ENCODE data around the gene SLC38A3. TPM values are rescaled to one million over a fixed set of nuclear protein-coding genes. Genes with fewer than 3 reads are reported as not detected.

SLC38A3 gene
- total RNA-seq, 1 donor from 2014 or later, result 43.5 TPM

GRCh38 chr3:50189274-50189673 is 15.8 kb upstream of the SLC38A3 start:
- peaks cover under 1% of the 10 kb centered on the region for H3K36me3 Mint-ChIP-seq (ENCODE audit: insufficient read depth)
- no peak overlapping the region for H3K4me3 Mint-ChIP-seq (ENCODE audit: low read depth)
- peak; percentile 58 for DNase-seq (ENCODE audit: low spot score, unreplicated experiment)
- H3K9me3 Mint-ChIP-seq (ENCODE audit: low read depth), result no peaks in the 10 kb centered on the region
- H3K27me3 Mint-ChIP-seq, result peaks cover 5% of the 10 kb centered on the region
- TF ChIP-seq CTCF (IDR thresholded peaks at IDR 0.05; ENCODE audit: unreplicated experiment), result peak; percentile 81
- H3K4me1 Mint-ChIP-seq (ENCODE audit: low read depth), result no peaks in the 10 kb centered on the region
- no peak overlapping the region for H3K27ac Mint-ChIP-seq

GRCh38 chr3:50189989-50190388 is 15.1 kb upstream of the SLC38A3 start:
- no peak for DNase-seq (ENCODE audit: low spot score, unreplicated experiment)
- Mint-ChIP-seq H3K9me3 (ENCODE audit: low read depth) (no peaks in the 10 kb centered on the region), H3K27me3 (peaks cover 5% of the 10 kb centered on the region), H3K4me3 (ENCODE audit: low read depth) (no peak overlapping the region), H3K36me3 (ENCODE audit: insufficient read depth) (no peaks in the 10 kb centered on the region), H3K27ac (no peak overlapping the region), H3K4me1 (ENCODE audit: low read depth) (no peaks in the 10 kb centered on the region)
- TF ChIP-seq CTCF (IDR thresholded peaks at IDR 0.05; ENCODE audit: unreplicated experiment), result no peak

GRCh38 chr3:50190936-50191660 is 14.0 kb upstream of the SLC38A3 start, which contains the start of gene GNAT1:
Gene GNAT1 (plus strand): TSS chr3:50191610. CDS start chr3:50191726, 116 bp downstream.
- H3K4me1 Mint-ChIP-seq (ENCODE audit: low read depth), result peaks cover 3% of the 10 kb centered on the region
- no peak for DNase-seq (ENCODE audit: low spot score, unreplicated experiment)
- no peaks in the 10 kb centered on the region for H3K36me3 Mint-ChIP-seq (ENCODE audit: insufficient read depth)
- no peak within 1 kb of the TSS for H3K4me3 Mint-ChIP-seq (ENCODE audit: low read depth)
- no peak within 1 kb of the TSS for H3K27ac Mint-ChIP-seq
- no peaks in the 10 kb centered on the region for H3K9me3 Mint-ChIP-seq (ENCODE audit: low read depth)
- H3K27me3 Mint-ChIP-seq, result peaks cover 5% of the 10 kb centered on the region
- no peak for TF ChIP-seq CTCF (IDR thresholded peaks at IDR 0.05; ENCODE audit: unreplicated experiment)

GRCh38 chr3:50192124-50192523 is 12.9 kb upstream of the SLC38A3 start:
- H3K27me3 Mint-ChIP-seq, result peaks cover 12% of the 10 kb centered on the region
- H3K4me1 Mint-ChIP-seq (ENCODE audit: low read depth), result peaks cover 3% of the 10 kb centered on the region
- TF ChIP-seq CTCF (IDR thresholded peaks at IDR 0.05; ENCODE audit: unreplicated experiment), result no peak
- no peaks in the 10 kb centered on the region for H3K36me3 Mint-ChIP-seq (ENCODE audit: insufficient read depth)
- H3K9me3 Mint-ChIP-seq (ENCODE audit: low read depth), result no peaks in the 10 kb centered on the region
- no peak overlapping the region for H3K4me3 Mint-ChIP-seq (ENCODE audit: low read depth)
- H3K27ac Mint-ChIP-seq, result no peak overlapping the region
- DNase-seq (ENCODE audit: low spot score, unreplicated experiment), result no peak

GRCh38 chr3:50192689-50193141 is 12.4 kb upstream of the SLC38A3 start:
- Mint-ChIP-seq H3K4me1 (ENCODE audit: low read depth) (peaks cover 3% of the 10 kb centered on the region), H3K27ac (no peak overlapping the region), H3K27me3 (peaks cover 18% of the 10 kb centered on the region), H3K9me3 (ENCODE audit: low read depth) (no peaks in the 10 kb centered on the region), H3K36me3 (ENCODE audit: insufficient read depth) (no peaks in the 10 kb centered on the region), H3K4me3 (ENCODE audit: low read depth) (no peak overlapping the region)
- peak; percentile 88 for TF ChIP-seq CTCF (IDR thresholded peaks at IDR 0.05; ENCODE audit: unreplicated experiment)
- peak; percentile 87 for DNase-seq (ENCODE audit: low spot score, unreplicated experiment)
